GM19467 (cell line): Measurements from ENCODE around the gene ZBTB8A.
"Not testable (repeated sequence)": the region's sequence is repeated elsewhere in the genome, so short reads cannot be mapped to it uniquely, and the experiment has no call there.

Source experiments
- ATAC-seq: cut with Tn5 transposase; IDR thresholded peaks from one replicate; pipeline ENCODE4 v1.9.1; 2021; ENCODE audit warnings: mild to moderate bottlenecking, moderate library complexity; ENCODE audit not compliant: unreplicated experiment

Gene ZBTB8A

GRCh38 chr1:32618673-32619221 lies 79.5 kb downstream of the ZBTB8A start:
- no peak for ATAC-seq

- no peak for ATAC-seq
Measured at GRCh38 chr1:32619701-32620485, 80.7 kb downstream of the ZBTB8A start.

DNA sequence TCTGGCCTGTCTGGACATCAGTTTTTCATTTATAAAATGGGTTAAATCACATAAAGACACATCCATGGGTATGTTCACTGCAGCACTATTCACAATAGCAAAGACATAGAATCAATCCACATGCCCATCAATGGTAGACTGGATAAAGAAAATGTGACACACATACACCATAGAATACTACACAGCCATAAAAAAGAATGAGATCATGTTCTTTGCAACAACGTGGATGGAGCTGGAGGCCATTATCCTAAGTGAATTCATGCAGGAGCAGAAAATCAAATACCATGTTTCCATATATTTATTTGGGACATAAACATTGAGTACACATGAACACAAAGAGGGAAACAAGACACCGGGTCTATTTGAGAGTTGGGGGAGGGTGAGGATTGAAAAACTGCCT lies 83.0 kb downstream of the ZBTB8A start:
- ATAC-seq = no peak

DNA sequence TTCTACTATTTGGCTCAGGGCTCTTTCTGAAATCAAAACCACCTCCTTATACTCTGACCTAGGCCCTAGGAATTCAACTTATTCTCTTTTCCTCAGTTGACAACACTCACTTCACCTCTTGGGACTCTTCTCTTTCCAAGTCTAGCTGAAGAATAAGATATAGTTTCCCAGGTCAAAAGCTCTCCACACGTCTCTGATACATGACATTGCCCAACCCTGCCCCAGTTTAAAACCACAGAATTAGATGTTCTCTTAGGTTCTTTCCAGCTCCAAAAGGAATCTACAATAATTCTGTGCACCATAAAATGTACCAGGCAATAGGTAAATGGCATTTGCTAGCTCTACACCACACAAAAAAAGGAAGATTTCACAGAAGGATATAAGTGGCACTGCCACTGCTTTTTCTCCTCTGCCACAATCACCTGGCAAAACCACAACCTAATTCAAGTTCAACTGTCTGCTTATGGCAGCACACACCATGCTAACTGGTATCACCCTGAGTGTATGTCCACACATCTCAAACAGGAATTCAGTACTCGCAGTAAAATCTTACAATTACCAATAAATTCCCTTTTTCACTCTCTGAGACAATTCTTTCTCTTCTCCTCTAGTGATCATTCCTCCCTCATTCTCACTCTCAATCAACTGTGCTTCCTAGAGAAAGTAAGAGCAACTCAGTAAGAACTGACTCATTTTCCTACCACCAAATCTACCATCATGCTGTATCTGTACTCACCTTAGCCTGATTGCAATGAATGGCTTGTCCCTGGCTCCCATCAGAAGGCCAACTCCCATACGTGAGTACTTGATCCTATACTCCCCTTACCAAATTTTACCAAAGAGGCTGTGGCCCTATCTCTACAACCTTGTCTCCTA lies 83.8 kb downstream of the ZBTB8A start:
- no peak for ATAC-seq

DNA sequence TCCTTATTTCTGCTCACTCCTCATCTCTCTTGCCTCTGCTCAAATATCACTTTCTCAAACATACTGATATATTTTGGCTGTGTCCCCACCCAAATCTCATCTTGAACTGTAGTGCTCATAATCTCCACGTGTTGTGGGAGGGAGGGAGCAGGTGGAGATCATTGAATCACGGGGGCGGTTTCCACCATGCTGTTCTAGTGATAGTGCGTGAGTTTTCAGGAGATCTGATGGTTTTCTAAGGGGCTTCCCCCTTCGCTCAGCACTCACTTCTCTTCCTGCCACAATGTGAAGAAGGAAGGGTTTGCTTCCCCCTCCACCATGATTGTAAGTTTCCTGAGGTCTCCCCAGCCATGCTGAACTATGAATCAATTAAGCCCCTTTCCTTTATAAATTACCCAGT lies 84.5 kb downstream of the ZBTB8A start:
- ATAC-seq = no peak

DNA sequence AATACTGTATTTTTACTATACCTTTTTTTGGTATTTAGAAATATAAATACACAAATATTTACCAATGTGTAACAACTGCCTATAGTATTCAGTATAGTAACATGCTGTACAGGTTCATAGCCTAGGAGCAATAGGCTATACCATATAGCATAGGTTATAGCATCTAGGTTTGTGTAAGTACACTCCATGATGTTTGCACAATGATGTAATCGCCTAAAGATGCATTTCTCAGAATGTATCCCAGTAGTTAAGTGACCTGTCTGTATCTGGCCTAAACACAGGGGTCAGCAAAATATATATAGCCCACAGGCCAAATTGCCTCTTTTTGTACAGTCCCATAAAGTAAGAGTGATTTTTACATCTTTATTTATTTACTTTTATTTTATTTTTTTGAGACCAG lies 86.9 kb downstream of the ZBTB8A start:
- ATAC-seq = no peak

DNA sequence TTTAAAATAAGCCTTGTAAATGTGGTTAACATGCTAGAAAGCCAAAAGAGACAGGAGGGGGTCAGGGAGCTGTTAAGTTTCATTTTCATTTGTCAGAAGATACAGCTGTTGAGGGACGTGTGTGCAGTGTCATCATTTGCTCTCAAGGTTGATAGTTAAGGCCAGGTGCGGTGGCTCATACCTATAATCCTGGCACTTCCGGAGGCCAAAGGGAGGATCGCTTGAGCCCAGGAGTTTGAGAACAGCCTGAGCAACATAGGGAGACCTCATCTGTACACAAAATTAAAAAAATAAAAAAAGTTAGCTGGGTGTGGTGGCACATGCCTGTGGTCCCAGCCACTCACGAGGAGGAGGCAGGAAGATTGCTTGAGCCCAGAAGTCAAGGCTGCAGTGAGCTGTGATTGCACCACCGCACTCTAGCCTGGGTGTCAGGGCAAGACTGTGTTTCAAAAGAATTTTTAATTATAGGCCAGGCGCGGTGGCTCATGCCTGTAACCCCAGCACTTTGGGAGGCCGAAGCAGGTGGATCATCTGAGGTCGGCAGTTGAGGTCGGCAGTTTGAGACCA lies 88.5 kb downstream of the ZBTB8A start:
- no peak for ATAC-seq

DNA sequence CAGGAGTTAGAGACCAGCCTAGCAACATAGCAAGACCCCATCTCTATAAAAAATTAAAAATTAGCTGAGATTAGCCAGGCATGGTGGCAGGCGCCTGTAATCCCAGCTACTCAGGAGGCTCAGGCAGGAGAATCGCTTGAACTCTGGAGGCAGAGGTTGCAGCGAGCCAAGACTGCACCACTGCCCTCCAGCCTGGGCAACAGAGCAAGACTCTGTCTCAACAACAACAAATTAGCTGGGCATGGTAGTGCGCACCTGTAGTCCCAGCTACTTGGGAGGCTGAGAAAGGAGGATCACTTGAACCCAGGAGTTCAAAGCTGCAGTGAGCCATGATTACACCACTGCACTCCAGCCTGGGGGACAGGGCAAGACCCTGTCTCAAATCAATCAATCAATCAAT lies 90.9 kb downstream of the ZBTB8A start:
- not testable (repeated sequence) for ATAC-seq

- ATAC-seq = no peak
Measured at GRCh38 chr1:32632829-32633228, 93.6 kb downstream of the ZBTB8A start.

DNA sequence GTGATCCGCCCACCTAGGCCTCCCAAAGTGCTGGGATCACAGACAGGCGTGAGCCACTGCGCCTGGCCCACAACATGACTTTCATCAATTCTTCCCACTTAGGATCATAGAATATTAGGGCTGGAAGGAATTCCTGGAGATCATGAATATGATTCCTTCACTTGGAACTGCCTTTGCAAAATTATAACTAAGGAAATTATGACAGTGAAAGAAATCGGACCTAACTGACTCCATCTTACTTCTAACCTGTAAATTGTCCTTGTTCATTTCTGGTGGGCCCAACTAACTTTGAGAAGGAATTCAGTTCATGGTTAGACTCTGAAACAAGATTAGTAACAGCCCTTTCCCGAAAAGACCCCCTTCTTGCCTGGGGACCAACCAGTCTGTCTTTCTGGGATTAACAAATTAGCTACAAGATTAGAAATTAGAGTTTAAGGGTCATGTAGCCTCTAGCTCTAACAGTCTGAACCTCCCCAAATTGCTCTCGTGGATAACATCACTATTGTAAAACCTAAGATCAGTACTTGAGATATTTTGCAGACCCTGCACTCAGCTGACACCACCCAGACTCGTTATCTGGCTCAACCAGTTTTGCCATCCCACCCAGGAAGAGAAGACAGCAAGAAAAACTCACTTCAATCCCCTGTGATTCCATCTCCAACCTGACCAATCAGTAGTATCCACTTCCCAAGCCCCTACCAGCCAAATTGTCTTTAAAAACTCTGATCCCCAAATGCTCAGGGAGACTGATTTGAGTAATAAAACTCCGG lies 96.5 kb downstream of the ZBTB8A start:
- ATAC-seq = no peak

DNA sequence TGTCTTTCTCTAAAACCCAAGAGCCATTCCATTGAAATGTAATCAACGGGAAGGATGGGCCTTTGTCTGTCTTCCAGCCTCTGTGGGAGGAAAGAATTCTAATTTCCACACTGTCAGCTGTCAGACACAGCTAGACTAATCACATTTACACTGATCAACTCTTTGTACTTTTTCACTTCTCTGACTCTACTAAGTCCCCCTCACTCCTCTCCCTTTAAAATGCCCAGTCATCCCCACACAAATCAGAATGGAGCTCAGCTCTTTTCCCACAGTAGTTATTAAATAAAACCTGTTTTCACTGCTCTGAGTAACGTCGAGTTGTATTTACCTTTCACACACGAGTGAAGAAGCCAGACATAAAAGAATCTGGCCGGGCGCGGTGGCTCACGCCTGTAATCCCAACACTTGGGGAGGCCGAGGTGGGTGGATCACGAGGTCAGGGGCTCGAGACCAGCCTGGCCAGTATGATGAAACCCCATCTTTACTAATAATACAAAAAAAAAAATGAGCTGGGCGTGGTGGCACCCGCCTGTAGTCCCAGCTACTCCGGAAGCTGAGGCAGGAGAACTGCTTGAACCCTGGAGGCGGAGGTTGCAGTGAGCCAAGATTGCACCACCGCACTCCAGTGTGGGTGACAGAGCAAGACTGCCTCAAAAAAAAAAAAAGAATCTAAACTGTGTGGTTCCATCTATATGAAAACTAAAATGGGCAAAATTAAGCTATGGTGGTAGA lies 97.9 kb downstream of the ZBTB8A start:
- no peak for ATAC-seq

DNA sequence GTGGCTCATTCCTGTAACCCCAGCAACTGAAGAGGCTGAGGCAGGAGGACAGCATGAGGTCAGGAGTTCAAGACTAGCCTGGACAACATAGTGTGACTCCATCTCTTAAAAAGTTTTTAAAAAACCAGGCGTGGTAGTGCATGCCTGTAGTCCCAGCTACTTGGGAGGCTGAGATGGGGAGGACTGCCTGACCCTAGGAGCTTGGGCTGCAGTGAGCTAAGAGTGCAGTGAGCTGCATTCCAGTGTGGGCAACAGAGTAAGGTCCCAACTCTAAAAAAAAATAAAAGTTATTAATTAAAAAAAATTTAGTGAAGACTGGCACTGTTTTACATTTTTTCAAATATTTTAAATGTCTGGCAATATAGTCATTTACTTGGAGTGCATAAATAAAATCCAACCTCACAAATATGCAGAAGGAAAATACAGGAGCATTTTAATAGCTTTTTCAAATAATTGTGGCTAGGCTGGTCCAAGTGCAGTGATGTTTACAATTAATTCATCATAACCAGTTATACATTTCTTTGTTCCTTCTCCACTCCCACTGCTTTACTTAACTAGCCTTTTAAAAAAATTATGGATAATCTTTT lies 100.4 kb downstream of the ZBTB8A start:
- no peak for ATAC-seq

DNA sequence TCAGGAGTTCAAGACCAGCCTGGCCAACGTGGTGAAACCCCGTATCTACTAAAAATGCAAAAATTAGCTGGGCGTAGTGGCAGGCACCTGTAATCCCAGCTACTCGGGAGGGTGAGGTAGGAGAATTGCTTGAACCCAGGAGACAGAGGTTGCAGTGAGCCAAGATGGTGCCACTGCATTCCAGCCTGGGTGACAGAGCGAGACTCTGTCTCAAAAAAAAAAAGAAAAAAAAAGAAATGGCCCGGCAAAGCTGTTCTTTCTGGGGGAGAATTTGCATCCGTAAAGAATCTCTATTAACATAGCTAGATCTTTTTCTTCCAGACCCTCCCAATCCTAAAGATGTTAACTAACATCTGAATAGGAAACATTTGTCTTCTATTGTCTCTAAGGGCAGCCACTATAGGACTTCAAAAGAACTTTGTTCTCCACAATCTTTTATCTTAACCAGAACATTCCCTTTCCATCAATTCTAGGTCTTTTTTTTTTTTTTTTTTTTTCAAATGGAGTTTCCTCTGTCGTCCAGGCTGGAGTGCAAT lies 103.1 kb downstream of the ZBTB8A start:
- not testable (repeated sequence) for ATAC-seq

DNA sequence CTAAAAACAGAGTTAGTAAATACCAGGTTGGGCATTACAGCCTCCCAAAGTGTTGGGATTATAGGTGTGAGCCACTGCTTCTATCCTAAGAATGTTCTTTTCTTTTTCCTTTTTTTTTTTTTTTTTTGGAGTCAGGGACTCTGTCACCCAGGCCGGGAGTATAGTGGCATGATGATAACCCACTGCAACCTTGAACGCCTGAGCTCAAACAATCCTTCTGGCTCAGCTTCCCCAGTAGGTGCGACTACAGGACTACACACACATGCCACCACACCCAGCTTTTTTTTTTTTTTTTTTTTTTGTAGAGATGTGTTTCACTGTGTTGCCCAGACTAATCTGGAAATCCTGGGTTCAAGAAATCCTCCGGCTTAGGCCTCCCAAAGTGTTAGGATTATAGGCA lies 105.2 kb downstream of the ZBTB8A start:
- no peak for ATAC-seq

GRCh38 chr1:32647308-32648134 lies 108.3 kb downstream of the ZBTB8A start:
- no peak for ATAC-seq

DNA sequence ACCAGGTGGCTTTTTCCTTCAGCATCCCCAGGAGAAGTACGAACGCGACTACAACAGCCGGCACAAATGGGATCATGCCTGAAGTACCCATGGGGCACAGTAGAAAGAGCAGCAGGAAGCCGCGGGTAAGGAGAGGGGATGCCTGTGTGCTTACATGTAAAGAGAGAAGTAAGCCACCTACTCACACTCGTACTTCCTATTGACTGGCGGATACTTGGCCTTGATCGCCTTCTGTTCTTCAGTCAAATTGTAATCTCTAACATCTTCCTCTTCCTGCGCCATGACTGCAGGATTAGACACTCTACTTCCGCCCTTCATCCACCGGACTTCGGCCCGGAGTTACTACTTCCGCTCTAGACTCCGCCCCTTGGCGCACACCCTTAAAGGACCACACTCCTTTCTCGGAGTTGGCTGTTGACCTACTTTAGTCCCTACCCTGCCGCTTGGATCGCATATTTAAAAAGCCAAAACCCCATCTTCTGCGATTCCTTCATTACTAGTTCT lies 111.1 kb downstream of the ZBTB8A start, which contains the start of gene ZBTB8OS:
Gene ZBTB8OS (minus strand): TSS at position 303 of the 504 bp plus-strand sequence. CDS start 21 bp downstream, at position 282.
- peak; percentile 58 for ATAC-seq

DNA sequence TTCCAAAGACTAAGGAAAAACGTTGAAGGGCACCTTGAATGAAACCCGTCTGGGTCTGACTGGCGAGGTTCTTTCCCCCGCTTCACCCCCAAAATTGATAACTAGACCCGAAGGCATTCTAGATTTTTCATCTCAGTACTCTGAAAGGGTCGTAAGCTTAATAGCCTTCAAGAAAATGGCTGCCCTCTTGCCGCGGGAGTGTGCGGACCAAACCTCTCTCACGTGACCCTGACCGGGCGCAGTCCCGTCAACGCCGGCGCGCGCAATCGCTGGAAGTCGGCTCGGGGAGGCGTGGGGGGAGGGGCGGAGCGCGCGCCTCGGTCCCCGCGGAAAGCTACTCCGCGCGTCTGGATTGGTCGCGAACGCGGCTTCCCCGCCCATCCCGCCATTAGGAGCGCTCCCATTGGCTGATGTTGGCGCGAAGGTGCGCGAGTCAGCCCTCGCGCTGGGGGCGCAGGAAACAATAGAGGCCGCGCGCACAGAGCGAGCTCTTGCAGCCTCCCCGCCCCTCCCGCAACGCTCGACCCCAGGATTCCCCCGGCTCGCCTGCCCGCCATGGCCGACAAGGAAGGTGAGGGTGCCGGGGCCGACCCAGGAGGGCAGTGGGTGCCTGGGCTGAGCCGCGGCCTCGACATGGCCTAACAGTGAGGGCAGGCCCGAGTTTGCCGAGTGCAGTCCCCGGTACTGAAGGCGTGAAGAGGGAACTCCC lies 111.7 kb downstream of the ZBTB8A start, which contains the start of gene RBBP4:
Gene RBBP4 (plus strand): TSS at position 457 of the 709 bp plus-strand sequence. CDS start 99 bp downstream, at position 556.
- peak; percentile 79 for ATAC-seq
